ENCODE data around the gene JHY.

Gene JHY

GRCh38 chr11:122872046-122872445 lies 10.5 kb upstream of the JHY start:
- DNase-seq (ENCODE audit: low spot score), result no peak

GRCh38 chr11:122874991-122875390 lies 7.6 kb upstream of the JHY start:
- DNase-seq (ENCODE audit: low spot score), result no peak

- no peak for DNase-seq (ENCODE audit: low spot score)
These were observed 4.8 kb upstream of the JHY start for GRCh38 chr11:122877732-122878131.

GRCh38 chr11:122879785-122880184 lies 2.8 kb upstream of the JHY start:
- DNase-seq (ENCODE audit: low spot score), result no peak

GRCh38 chr11:122882857-122883645 lies 492 bp downstream of the JHY start:
- DNase-seq (ENCODE audit: low spot score), result no peak

GRCh38 chr11:122883646-122883979 lies 1.1 kb downstream of the JHY start:
- no peak for DNase-seq (ENCODE audit: low spot score)

- DNase-seq (ENCODE audit: low spot score), result no peak
These were observed 5.6 kb downstream of the JHY start for GRCh38 chr11:122888162-122888561.

- DNase-seq (ENCODE audit: low spot score), result no peak
These were observed 10.6 kb downstream of the JHY start for GRCh38 chr11:122893131-122893530.

GRCh38 chr11:122895563-122895962 lies 13.0 kb downstream of the JHY start:
- no peak for DNase-seq (ENCODE audit: low spot score)

- DNase-seq (ENCODE audit: low spot score), result no peak
These were observed 15.1 kb downstream of the JHY start for GRCh38 chr11:122897606-122898210.

GRCh38 chr11:122898799-122899198 lies 16.2 kb downstream of the JHY start:
- DNase-seq (ENCODE audit: low spot score), result no peak

- no peak for DNase-seq (ENCODE audit: low spot score)
These were observed 18.1 kb downstream of the JHY start for GRCh38 chr11:122900587-122901202.

- no peak for DNase-seq (ENCODE audit: low spot score)
These were observed 20.4 kb downstream of the JHY start for GRCh38 chr11:122902951-122903350.

GRCh38 chr11:122910775-122911174 lies 28.2 kb downstream of the JHY start:
- DNase-seq (ENCODE audit: low spot score), result no peak

GRCh38 chr11:122917311-122917710 lies 34.8 kb downstream of the JHY start:
- no peak for DNase-seq (ENCODE audit: low spot score)

- DNase-seq (ENCODE audit: low spot score), result no peak
These were observed 36.2 kb downstream of the JHY start for GRCh38 chr11:122918734-122919133.

- DNase-seq (ENCODE audit: low spot score), result no peak
These were observed 38.0 kb downstream of the JHY start for GRCh38 chr11:122920579-122920978.

GRCh38 chr11:122922893-122923292 lies 40.3 kb downstream of the JHY start:
- no peak for DNase-seq (ENCODE audit: low spot score)

- DNase-seq (ENCODE audit: low spot score), result no peak
These were observed 40.7 kb downstream of the JHY start for GRCh38 chr11:122923302-122923701.

- DNase-seq (ENCODE audit: low spot score), result no peak
These were observed 49.0 kb downstream of the JHY start for GRCh38 chr11:122931510-122931909.

GRCh38 chr11:122933416-122933815 lies 50.9 kb downstream of the JHY start:
- no peak for DNase-seq (ENCODE audit: low spot score)

- DNase-seq (ENCODE audit: low spot score), result no peak
These were observed 55.4 kb downstream of the JHY start for GRCh38 chr11:122937983-122938382.

GRCh38 chr11:122938557-122938956 lies 56.0 kb downstream of the JHY start:
- no peak for DNase-seq (ENCODE audit: low spot score)

- DNase-seq (ENCODE audit: low spot score), result no peak
These were observed 68.7 kb downstream of the JHY start for GRCh38 chr11:122951211-122951610.

Measured in HuH-7.5 (cell line).